A204.1 (cell line): ENCODE data around the gene KIF20A.
A peak's percentile ranks its signal among the peaks of the same experiment; 100 is the strongest.
"Not testable (repeated sequence)": the region's sequence is repeated elsewhere in the genome, so short reads cannot be mapped to it uniquely, and the experiment has no call there.

Source experiments
- FAIRE-seq: peaks from 2 replicates; lab custom pipeline; 2012; peaks lifted over from hg19 to GRCh38; lab: Jason Lieb, UNC

The KIF20A gene

GRCh38 chr5:138178516-138179276 lies at the start of gene KIF20A, which contains the start of gene BRD8:
Gene KIF20A (plus strand): TSS chr5:138179112. CDS start chr5:138179681, 569 bp downstream.
Gene BRD8 (minus strand): TSS chr5:138178630. CDS start chr5:138178614, 16 bp downstream.
- FAIRE-seq: peak; percentile 95

GRCh38 chr5:138129347-138129746 lies 49.6 kb upstream of the KIF20A start:
- FAIRE-seq: no peak

GRCh38 chr5:138132543-138132942 lies 46.4 kb upstream of the KIF20A start:
- FAIRE-seq: no peak

- FAIRE-seq: no peak
Measured at GRCh38 chr5:138138949-138139780, 39.7 kb upstream of the KIF20A start, which contains the start of gene NME5. Gene NME5 (minus strand): TSS chr5:138139428. CDS start chr5:138138780, 648 bp downstream.

GRCh38 chr5:138139781-138140090 lies 39.2 kb upstream of the KIF20A start:
- FAIRE-seq: no peak

- FAIRE-seq: no peak
Measured at GRCh38 chr5:138140268-138140667, 38.6 kb upstream of the KIF20A start.

GRCh38 chr5:138141734-138142133 lies 37.2 kb upstream of the KIF20A start:
- no peak for FAIRE-seq

- FAIRE-seq: not testable (repeated sequence)
Measured at GRCh38 chr5:138143578-138143977, 35.3 kb upstream of the KIF20A start.

GRCh38 chr5:138148811-138149210 lies 30.1 kb upstream of the KIF20A start:
- FAIRE-seq: no peak

GRCh38 chr5:138149530-138149929 lies 29.4 kb upstream of the KIF20A start:
- FAIRE-seq: no peak

- FAIRE-seq: not testable (repeated sequence)
Measured at GRCh38 chr5:138155977-138156376, 22.9 kb upstream of the KIF20A start.

- no peak for FAIRE-seq
Measured at GRCh38 chr5:138157626-138158025, 21.3 kb upstream of the KIF20A start.

GRCh38 chr5:138159666-138160065 lies 19.2 kb upstream of the KIF20A start:
- no peak for FAIRE-seq

GRCh38 chr5:138160706-138161105 lies 18.2 kb upstream of the KIF20A start:
- FAIRE-seq: no peak

- no peak for FAIRE-seq
Measured at GRCh38 chr5:138163721-138164120, 15.2 kb upstream of the KIF20A start.

- no peak for FAIRE-seq
Measured at GRCh38 chr5:138169124-138169523, 9.8 kb upstream of the KIF20A start.

GRCh38 chr5:138170299-138170698 lies 8.6 kb upstream of the KIF20A start:
- no peak for FAIRE-seq

GRCh38 chr5:138177941-138178515 lies 884 bp upstream of the KIF20A start:
- FAIRE-seq: no peak

GRCh38 chr5:138179277-138179857 lies 455 bp downstream of the KIF20A start:
- FAIRE-seq: no peak

GRCh38 chr5:138180183-138180782 lies 1.4 kb downstream of the KIF20A start:
- FAIRE-seq: peak; percentile 69

- FAIRE-seq: no peak
Measured at GRCh38 chr5:138180841-138181240, 1.9 kb downstream of the KIF20A start.

- no peak for FAIRE-seq
Measured at GRCh38 chr5:138182808-138183207, 3.9 kb downstream of the KIF20A start.
